MCF 10A (cell line): ENCODE measurements around the gene ZNF436. TPM values are rescaled to one million over a fixed set of nuclear protein-coding genes. Genes with fewer than 3 reads are reported as not detected.

Source experiments
- BruUV-seq: library from RNA; stranded (reverse); fragments of 400-500 nt; replicated peaks from 2 replicates; lab custom pipeline; 2021; lab: Mats Ljungman, UMichigan
- CTCF ChIA-PET: fragments of 300-600 bp; sonication (Branson Sonifier 250); formaldehyde crosslinking; extraction: SDS; loops from one replicate; lab custom pipeline; 2021; ENCODE audit warnings: antibody characterized with exemption, inconsistent platforms; lab: Yijun Ruan, JAX
- POLR2A ChIA-PET: fragments of 300-600, 350-650 bp; sonication (Branson Sonifier 250); formaldehyde crosslinking; extraction: SDS; loops from one replicate; lab custom pipeline; 2020; ENCODE audit warnings: antibody characterized with exemption, inconsistent platforms; lab: Yijun Ruan, JAX
- DNase-seq: peaks from one replicate; pipeline ENCODE4 v3.0.0-alpha.2; 2018; ENCODE audit not compliant: unreplicated experiment
- H3K27ac Mint-ChIP-seq: one replicate; pipeline ENCODE4 v1.8.0; 2022; ENCODE audit warnings: mild to moderate bottlenecking, low read depth, mixed read lengths; ENCODE audit not compliant: unreplicated experiment
- H3K27me3 Mint-ChIP-seq: one replicate; pipeline ENCODE4 v1.8.0; 2022; ENCODE audit warnings: mixed read lengths; ENCODE audit not compliant: insufficient read depth, unreplicated experiment
- H3K36me3 Mint-ChIP-seq: one replicate; pipeline ENCODE4 v1.8.0; 2022; ENCODE audit warnings: mild to moderate bottlenecking, moderate library complexity, mixed read lengths; ENCODE audit not compliant: insufficient read depth, unreplicated experiment
- H3K4me1 Mint-ChIP-seq: one replicate; pipeline ENCODE4 v1.8.0; 2022; ENCODE audit warnings: mixed read lengths; ENCODE audit not compliant: insufficient read depth, unreplicated experiment
- H3K4me3 Mint-ChIP-seq: one replicate; pipeline ENCODE4 v1.8.0; 2022; ENCODE audit warnings: mild to moderate bottlenecking, moderate library complexity, mixed read lengths; ENCODE audit not compliant: unreplicated experiment
- H3K9me3 Mint-ChIP-seq: one replicate; pipeline ENCODE4 v1.8.0; 2022; ENCODE audit warnings: mixed read lengths; ENCODE audit not compliant: unreplicated experiment
- intact Hi-C: fragments of 100-400 bp; cut with micrococcal nuclease; formaldehyde crosslinking; loops from 2 replicates; pipeline ENCODE4 v1.14.1; 2022
- total RNA-seq: library from RNA; stranded (reverse); gene quantifications from 2 replicates; pipeline ENCODE4 v1.2.3, GENCODE V29; 2022
- TF ChIP-seq, protein P1 (sequence below): fragments of 200-600 bp; IDR thresholded peaks from one replicate; pipeline ENCODE4 v1.8.0; 2022; ENCODE audit warnings: antibody characterized with exemption, mild to moderate bottlenecking; ENCODE audit not compliant: unreplicated experiment

Gene ZNF436
- total RNA-seq, 1 experiment from 2014 or later = 6.5 TPM

DNA sequence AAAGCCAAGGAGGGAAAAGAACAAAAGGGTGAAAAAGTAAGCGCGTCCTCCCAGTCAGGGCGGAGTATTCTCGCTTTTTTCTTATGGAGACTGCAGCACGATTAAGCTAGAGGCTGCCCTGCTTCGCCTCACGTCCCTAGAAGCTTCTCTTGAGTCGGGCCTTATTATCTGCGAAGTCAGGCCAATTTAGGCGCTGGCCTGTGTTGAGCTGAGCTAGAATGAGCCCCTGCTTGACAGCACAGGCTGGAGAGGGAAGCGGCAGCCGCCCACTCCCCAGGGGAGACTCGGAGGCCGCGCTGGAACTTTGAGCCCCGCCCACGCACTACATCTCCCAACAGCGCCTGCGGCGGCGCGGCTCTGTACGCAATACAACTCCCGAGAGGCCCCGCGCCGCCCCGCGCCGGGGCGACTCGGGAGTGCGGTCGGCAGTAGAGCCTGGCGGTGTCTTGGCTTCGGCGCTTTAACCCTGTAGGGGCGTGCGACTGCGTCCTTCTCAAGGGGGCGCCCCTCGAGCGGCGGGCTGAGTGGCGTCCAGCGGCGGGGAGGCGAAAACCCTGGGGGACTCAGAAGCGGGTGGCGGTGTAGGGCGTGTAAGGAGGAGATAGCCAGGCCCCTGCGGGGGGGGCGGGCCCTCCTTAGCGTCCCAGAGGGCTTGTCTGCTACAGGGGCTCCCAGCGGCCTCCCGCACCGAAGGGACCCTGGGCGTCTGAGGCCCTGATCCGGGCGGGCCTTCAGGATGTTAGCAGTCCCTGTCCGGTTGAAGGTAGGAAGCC lies 888 bp downstream of the ZNF436 start:
- DNase-seq = peak; percentile 93
- peak overlapping the region; percentile 94 for H3K27ac Mint-ChIP-seq
- H3K36me3 Mint-ChIP-seq = peaks cover 40% of the 10 kb centered on the region
- H3K9me3 Mint-ChIP-seq = no peaks in the 10 kb centered on the region
- peak overlapping the region; percentile 87 for H3K4me3 Mint-ChIP-seq
- no TSS peak for BruUV-seq
- H3K4me1 Mint-ChIP-seq = peaks cover 28% of the 10 kb centered on the region
- intact Hi-C loops = loop anchor here (1.0 kb wide), 2 partner anchors 24 to 36 kb away; partner anchors contain the start of gene HNRNPR
- no peaks in the 10 kb centered on the region for H3K27me3 Mint-ChIP-seq
- TF ChIP-seq, protein P1, sequence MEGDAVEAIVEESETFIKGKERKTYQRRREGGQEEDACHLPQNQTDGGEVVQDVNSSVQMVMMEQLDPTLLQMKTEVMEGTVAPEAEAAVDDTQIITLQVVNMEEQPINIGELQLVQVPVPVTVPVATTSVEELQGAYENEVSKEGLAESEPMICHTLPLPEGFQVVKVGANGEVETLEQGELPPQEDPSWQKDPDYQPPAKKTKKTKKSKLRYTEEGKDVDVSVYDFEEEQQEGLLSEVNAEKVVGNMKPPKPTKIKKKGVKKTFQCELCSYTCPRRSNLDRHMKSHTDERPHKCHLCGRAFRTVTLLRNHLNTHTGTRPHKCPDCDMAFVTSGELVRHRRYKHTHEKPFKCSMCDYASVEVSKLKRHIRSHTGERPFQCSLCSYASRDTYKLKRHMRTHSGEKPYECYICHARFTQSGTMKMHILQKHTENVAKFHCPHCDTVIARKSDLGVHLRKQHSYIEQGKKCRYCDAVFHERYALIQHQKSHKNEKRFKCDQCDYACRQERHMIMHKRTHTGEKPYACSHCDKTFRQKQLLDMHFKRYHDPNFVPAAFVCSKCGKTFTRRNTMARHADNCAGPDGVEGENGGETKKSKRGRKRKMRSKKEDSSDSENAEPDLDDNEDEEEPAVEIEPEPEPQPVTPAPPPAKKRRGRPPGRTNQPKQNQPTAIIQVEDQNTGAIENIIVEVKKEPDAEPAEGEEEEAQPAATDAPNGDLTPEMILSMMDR = no peak
- ChIA-PET POLR2A (interaction anchor here (0.6 to 15.8 kb wide), 33 partner anchors 8 to 527 kb away, joined by 3 to 335 read pairs (median 3); partner anchors contain the start of genes ASAP3, ELOA, HNRNPR and ID3), CTCF (interaction anchor here (0.9 to 4.3 kb wide), 4 partner anchors 8 to 35 kb away, joined by 3 to 41 read pairs (median 5); partner anchors contain the start of gene HNRNPR)

DNA sequence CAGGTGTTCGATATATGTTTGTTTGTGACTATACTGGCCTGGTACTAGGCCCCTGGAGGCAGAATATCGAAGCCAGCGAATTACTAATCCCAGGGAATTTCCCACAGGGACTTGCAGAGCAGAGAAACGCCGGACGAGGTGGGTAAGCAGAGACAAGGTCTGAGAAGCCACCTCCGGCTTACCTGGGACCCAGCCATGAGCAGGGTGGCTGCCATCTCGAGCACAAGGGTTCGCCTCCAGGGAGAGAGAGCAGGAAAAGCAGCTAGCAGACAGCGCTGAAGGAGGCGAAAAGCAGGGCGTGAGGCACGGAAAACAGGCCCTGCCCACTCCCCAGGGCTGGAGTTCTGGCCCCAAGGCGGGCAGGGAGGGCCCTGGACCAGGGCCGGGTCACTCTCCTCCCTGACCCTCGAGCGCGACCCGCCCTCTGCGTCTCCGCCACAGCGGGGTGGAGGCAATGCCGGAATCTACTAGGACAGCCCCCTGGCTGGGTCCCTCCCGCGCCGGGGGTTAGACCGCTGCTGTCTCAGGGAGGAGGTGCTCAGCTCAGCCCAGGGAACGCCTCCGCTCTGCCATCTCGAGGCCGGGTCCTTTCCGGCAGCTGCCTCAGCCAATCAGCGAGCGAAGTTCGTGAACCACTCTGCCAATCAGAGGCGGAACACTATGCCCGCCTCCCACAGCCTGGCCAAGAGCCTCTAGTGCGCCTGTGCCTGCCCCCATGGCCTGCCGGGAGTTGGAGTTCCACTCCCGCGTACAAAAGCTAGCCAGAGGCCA lies 1.7 kb downstream of the ZNF436 start:
- intact Hi-C loops = loop anchor here (1.0 kb wide), 2 partner anchors 24 to 36 kb away; partner anchors contain the start of gene HNRNPR
- H3K27ac Mint-ChIP-seq = peak overlapping the region; percentile 94
- CTCF ChIA-PET = interaction anchor here (0.6 to 4.3 kb wide), 7 partner anchors 9 to 129 kb away, joined by 3 to 41 read pairs (median 4); partner anchors contain the start of gene HNRNPR
- POLR2A ChIA-PET = interaction anchor here (0.5 to 15.8 kb wide), 36 partner anchors 9 to 528 kb away, joined by 3 to 335 read pairs (median 3); partner anchors contain the start of genes ASAP3, E2F2, ELOA and HNRNPR
- peaks cover 28% of the 10 kb centered on the region for H3K4me1 Mint-ChIP-seq
- DNase-seq = peak; percentile 99
- peaks cover 48% of the 10 kb centered on the region for H3K36me3 Mint-ChIP-seq
- no TSS peak for BruUV-seq
- H3K4me3 Mint-ChIP-seq = peak overlapping the region; percentile 87
- TF ChIP-seq, protein P1 = no peak
- no peaks in the 10 kb centered on the region for H3K27me3 Mint-ChIP-seq
- no peaks in the 10 kb centered on the region for H3K9me3 Mint-ChIP-seq

DNA sequence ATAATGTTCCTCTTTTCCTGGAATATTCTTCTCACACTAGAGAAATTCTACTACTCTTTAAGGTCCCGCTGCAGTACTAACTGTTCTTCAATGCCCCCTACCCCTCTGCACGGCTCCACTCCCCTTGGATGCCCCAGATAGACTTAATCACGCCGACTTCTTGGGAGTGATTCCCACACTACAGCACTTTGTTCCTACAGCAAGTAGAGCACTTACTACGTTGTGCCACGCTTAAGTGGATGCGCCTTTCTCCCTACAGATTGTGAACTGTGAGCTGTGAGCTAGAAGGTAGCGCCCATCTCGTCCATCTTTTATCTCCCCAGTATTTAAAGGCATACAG lies 2.2 kb downstream of the ZNF436 start:
- intact Hi-C loops = no loop called here
- Mint-ChIP-seq H3K27ac (peak overlapping the region; percentile 94), H3K9me3 (no peaks in the 10 kb centered on the region), H3K27me3 (no peaks in the 10 kb centered on the region), H3K4me3 (peak overlapping the region; percentile 87), H3K36me3 (peaks cover 53% of the 10 kb centered on the region), H3K4me1 (peaks cover 27% of the 10 kb centered on the region)
- TF ChIP-seq, protein P1 = no peak
- ChIA-PET CTCF (interaction anchor here (0.6 to 4.3 kb wide), 5 partner anchors 23 to 130 kb away, joined by 3 to 41 read pairs (median 4); partner anchors contain the start of gene HNRNPR), POLR2A (interaction anchor here (0.5 to 15.8 kb wide), 19 partner anchors 9 to 376 kb away, joined by 3 to 335 read pairs (median 5); partner anchors contain the start of genes ASAP3, E2F2, ELOA and HNRNPR)
- no peak for DNase-seq
- BruUV-seq = TSS peak; percentile 24
